GM19463 (cell line): Measurements from ENCODE around the gene DNASE1L2.

Experiments used
- ATAC-seq: cut with Tn5 transposase; IDR thresholded peaks from one replicate; pipeline ENCODE4 v1.9.1; 2021; ENCODE audit warnings: mild to moderate bottlenecking, moderate library complexity; ENCODE audit not compliant: unreplicated experiment

DNASE1L2 gene

GRCh38 chr16:2284001-2284770 is 47.9 kb downstream of the DNASE1L2 start:
- no peak for ATAC-seq

GRCh38 chr16:2284797-2285576 is 48.7 kb downstream of the DNASE1L2 start:
- ATAC-seq, result no peak

GRCh38 chr16:2285731-2286191 is 49.5 kb downstream of the DNASE1L2 start:
- no peak for ATAC-seq

GRCh38 chr16:2286550-2286949 is 50.3 kb downstream of the DNASE1L2 start:
- no peak for ATAC-seq

GRCh38 chr16:2287916-2288547 is 51.8 kb downstream of the DNASE1L2 start:
- ATAC-seq, result no peak
